OCI-LY3 (cell line): ENCODE data around the gene RDH5.

Experiments
- EZH2phosphoT487 ChIP-seq: fragments of 200-600 bp; shearing (Covaris generic); IDR thresholded peaks from 2 replicates; pipeline ENCODE4 v1.6.1; 2018; ENCODE audit warnings: antibody characterized with exemption, mixed run types, low read depth
- TF ChIP-seq, protein P1 (sequence below): fragments of 200-600, 300-600 bp; sonication (generic); IDR thresholded peaks from 2 replicates; pipeline ENCODE4 v1.5.1; 2014; ENCODE audit warnings: antibody characterized with exemption, low read length, low read depth

DNA sequence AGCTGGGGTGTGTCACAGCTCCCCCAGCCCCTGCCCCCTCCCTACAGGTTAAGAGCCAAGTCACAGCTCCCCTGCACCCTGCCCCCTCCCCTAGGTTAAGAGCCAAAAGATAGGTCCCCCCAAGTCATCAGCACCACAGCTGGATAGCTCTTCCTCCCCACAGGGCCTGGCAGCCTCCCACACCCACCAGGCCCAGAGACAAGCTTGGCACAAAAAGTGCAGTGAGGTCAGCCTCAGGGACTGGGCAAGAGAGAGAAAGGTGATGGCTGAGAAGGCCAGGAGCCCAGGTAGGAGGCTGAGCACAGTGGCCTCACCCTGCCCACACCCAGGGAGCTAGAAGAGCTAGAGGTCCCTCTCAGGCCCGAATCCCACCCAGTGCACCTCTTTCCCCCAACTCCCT lies 21.2 kb upstream of the RDH5 start:
- TF ChIP-seq, protein P1, sequence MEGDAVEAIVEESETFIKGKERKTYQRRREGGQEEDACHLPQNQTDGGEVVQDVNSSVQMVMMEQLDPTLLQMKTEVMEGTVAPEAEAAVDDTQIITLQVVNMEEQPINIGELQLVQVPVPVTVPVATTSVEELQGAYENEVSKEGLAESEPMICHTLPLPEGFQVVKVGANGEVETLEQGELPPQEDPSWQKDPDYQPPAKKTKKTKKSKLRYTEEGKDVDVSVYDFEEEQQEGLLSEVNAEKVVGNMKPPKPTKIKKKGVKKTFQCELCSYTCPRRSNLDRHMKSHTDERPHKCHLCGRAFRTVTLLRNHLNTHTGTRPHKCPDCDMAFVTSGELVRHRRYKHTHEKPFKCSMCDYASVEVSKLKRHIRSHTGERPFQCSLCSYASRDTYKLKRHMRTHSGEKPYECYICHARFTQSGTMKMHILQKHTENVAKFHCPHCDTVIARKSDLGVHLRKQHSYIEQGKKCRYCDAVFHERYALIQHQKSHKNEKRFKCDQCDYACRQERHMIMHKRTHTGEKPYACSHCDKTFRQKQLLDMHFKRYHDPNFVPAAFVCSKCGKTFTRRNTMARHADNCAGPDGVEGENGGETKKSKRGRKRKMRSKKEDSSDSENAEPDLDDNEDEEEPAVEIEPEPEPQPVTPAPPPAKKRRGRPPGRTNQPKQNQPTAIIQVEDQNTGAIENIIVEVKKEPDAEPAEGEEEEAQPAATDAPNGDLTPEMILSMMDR, result no peak
- no peak for TF ChIP-seq EZH2phosphoT487
